K562 (cell line): ENCODE measurements around the gene AFDN. TPM values are rescaled to one million over a fixed set of nuclear protein-coding genes. Genes with fewer than 3 reads are reported as not detected.

Experiments
- ATF4 ChIP-seq: fragments of 450-650 bp; formaldehyde crosslinking; IDR thresholded peaks from 2 replicates; pipeline ENCODE4 v1.4.0; 2022; ENCODE audit warnings: mild to moderate bottlenecking, moderate library complexity
- FOXJ3 ChIP-seq: sonication (generic); formaldehyde crosslinking; IDR thresholded peaks from 2 replicates; pipeline ENCODE4 v1.4.0; 2020; ENCODE audit warnings: mild to moderate bottlenecking, missing genetic modification reagents
- KDM2B ChIP-seq: fragments of 250-450 bp; sonication (Bioruptor Pico); IDR thresholded peaks from 2 replicates; pipeline ENCODE4 v1.8.0; 2021; ENCODE audit warnings: mild to moderate bottlenecking, moderate library complexity
- NFIX ChIP-seq: fragments of 250-450 bp; sonication (Bioruptor Pico); IDR thresholded peaks from 2 replicates; pipeline ENCODE4 v1.4.0; 2020; ENCODE audit warnings: low read depth, mild to moderate bottlenecking, moderate library complexity
- NR1H2 ChIP-seq: sonication (generic); formaldehyde crosslinking; IDR thresholded peaks from 2 replicates; pipeline ENCODE4 v1.4.0; 2020; ENCODE audit warnings: mild to moderate bottlenecking, missing genetic modification reagents
- PKNOX1 ChIP-seq: fragments of 450-650 bp; IDR thresholded peaks from 2 replicates; pipeline ENCODE4 v1.6.1; 2016
- SRSF9 ChIP-seq: fragments of 200-400 bp; formaldehyde crosslinking; IDR thresholded peaks from 2 replicates; pipeline ENCODE4 v1.6.1; 2017; ENCODE audit warnings: low read depth, low read length, borderline replicate concordance
- ZBTB11 ChIP-seq, 3 experiments: fragments of 200-800 bp in 1 of 3; fragments of 250-450 bp in 1 of 3; fragments of 450-650 bp in 1 of 3; sonication (Bioruptor Pico) in 1 of 3; sonication (Bioruptor generic) in 1 of 3; formaldehyde crosslinking in 1 of 3; IDR thresholded peaks; 2 replicates each; pipeline versions ENCODE4 v1.6.1 to v1.8.0; 2016 to 2022; ENCODE audit warnings: mild to moderate bottlenecking in 2 of 3, missing genetic modification characterization in 2 of 3, missing compliant biosample characterization in 1 of 3, moderate library complexity in 1 of 3
- polyA plus RNA-seq, 8 experiments: library from polyadenylated mRNA; depleted of rRNA in 4 of 8; stranded (reverse) in 5 of 8; unstranded in 3 of 8; fragments of >200 nt; fragmentation: Nextera tagmentation in 2 of 8; fragmentation: Illumina TruSeq in 1 of 8; extraction: Ambion mirVana in 2 of 8; extraction: Trizol in 1 of 8; gene quantifications; 2 replicates each; pipeline versions ENCODE4 v1.2.1 to v1.2.3, GENCODE V29; 2011 to 2014; ENCODE audit warnings: inconsistent platforms in 1 of 8, missing spikeins in 1 of 8
- total RNA-seq, 7 experiments: library from RNA; depleted of rRNA in 6 of 7; stranded (reverse); fragments of >200 nt in 6 of 7; fragmentation: Illumina TruSeq in 2 of 7; extraction: Trizol in 2 of 7; gene quantifications; 2 replicates each; pipeline versions ENCODE4 v1.2.1 to v1.2.3, GENCODE V29; 2011 to 2021; ENCODE audit warnings: low replicate concordance in 1 of 7
- TF ChIP-seq, protein P1 (sequence below): fragments of 450-650 bp; formaldehyde crosslinking; conservative IDR thresholded peaks from 2 replicates; pipeline ENCODE4 v1.4.0; 2022; ENCODE audit warnings: mild to moderate bottlenecking, missing genetic modification characterization
- TF ChIP-seq, protein P2 (sequence below): fragments of 450-650 bp; IDR thresholded peaks from 2 replicates; pipeline ENCODE4 v1.6.1; 2016; ENCODE audit warnings: low read depth

AFDN gene
- total and polyA plus RNA-seq, 9 of the 15 experiments (the other 6 are each of a cell fraction or from before 2014, with no cell fraction given) = 7.2 to 129 (median 105) TPM

GRCh38 chr6:167835260-167835659 lies 8.5 kb downstream of the AFDN start (continued):
- TF ChIP-seq ZBTB11 (CRISPR knock-in tag; IDR thresholded peaks at IDR 0.05) (no peak), PKNOX1 (peak; percentile 41; the same call in 1 of the 2 replicates), SRSF9 (no peak), NR1H2 (CRISPR knock-in tag) (no peak), NFIX (no peak), FOXJ3 (CRISPR knock-in tag) (no peak), ATF4 (no peak), KDM2B (CRISPR knock-in tag) (no peak)
- TF ChIP-seq, protein P1, sequence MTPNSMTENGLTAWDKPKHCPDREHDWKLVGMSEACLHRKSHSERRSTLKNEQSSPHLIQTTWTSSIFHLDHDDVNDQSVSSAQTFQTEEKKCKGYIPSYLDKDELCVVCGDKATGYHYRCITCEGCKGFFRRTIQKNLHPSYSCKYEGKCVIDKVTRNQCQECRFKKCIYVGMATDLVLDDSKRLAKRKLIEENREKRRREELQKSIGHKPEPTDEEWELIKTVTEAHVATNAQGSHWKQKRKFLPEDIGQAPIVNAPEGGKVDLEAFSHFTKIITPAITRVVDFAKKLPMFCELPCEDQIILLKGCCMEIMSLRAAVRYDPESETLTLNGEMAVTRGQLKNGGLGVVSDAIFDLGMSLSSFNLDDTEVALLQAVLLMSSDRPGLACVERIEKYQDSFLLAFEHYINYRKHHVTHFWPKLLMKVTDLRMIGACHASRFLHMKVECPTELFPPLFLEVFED = no peak
- TF ChIP-seq, protein P2, sequence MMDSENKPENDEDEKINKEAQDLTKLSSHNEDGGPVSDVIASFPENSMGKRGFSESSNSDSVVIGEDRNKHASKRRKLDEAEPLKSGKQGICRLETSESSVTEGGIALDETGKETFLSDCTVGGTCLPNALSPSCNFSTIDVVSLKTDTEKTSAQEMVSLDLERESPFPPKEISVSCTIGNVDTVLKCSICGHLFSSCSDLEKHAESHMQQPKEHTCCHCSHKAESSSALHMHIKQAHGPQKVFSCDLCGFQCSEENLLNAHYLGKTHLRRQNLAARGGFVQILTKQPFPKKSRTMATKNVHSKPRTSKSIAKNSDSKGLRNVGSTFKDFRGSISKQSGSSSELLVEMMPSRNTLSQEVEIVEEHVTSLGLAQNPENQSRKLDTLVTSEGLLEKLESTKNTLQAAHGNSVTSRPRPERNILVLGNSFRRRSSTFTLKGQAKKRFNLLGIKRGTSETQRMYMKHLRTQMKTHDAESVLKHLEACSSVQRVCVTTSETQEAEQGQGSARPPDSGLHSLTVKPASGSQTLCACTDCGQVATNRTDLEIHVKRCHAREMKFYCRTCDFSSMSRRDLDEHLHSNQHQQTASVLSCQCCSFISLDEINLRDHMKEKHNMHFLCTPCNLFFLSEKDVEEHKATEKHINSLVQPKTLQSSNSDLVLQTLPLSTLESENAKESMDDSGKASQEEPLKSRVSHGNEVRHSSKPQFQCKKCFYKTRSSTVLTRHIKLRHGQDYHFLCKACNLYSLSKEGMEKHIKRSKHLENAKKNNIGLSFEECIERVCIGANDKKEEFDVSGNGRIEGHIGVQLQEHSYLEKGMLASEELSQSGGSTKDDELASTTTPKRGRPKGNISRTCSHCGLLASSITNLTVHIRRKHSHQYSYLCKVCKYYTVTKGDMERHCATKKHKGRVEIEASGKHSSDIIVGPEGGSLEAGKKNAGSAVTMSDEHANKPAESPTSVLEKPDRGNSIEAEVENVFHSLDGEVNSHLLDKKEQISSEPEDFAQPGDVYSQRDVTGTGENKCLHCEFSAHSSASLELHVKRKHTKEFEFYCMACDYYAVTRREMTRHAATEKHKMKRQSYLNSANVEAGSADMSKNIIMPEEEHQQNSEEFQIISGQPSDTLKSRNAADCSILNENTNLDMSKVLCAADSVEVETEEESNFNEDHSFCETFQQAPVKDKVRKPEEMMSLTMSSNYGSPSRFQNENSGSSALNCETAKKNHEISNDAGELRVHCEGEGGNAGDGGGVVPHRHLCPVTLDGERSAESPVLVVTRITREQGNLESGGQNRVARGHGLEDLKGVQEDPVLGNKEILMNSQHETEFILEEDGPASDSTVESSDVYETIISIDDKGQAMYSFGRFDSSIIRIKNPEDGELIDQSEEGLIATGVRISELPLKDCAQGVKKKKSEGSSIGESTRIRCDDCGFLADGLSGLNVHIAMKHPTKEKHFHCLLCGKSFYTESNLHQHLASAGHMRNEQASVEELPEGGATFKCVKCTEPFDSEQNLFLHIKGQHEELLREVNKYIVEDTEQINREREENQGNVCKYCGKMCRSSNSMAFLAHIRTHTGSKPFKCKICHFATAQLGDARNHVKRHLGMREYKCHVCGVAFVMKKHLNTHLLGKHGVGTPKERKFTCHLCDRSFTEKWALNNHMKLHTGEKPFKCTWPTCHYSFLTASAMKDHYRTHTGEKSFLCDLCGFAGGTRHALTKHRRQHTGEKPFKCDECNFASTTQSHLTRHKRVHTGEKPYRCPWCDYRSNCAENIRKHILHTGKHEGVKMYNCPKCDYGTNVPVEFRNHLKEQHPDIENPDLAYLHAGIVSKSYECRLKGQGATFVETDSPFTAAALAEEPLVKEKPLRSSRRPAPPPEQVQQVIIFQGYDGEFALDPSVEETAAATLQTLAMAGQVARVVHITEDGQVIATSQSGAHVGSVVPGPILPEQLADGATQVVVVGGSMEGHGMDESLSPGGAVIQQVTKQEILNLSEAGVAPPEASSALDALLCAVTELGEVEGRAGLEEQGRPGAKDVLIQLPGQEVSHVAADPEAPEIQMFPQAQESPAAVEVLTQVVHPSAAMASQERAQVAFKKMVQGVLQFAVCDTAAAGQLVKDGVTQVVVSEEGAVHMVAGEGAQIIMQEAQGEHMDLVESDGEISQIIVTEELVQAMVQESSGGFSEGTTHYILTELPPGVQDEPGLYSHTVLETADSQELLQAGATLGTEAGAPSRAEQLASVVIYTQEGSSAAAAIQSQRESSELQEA = no peak
